Activated naive CD8-positive, alpha-beta T cell treated with anti-CD3 and anti-CD28 coated beads for 36 hours (primary cell): ENCODE results near the gene SMCO1. TPM values are rescaled to one million over a fixed set of nuclear protein-coding genes. Genes with fewer than 3 reads are reported as not detected.
"Not testable (repeated sequence)": the region's sequence is repeated elsewhere in the genome, so short reads cannot be mapped to it uniquely, and the experiment has no call there.

ENCODE experiments used
- DNase-seq: peaks from one replicate; pipeline ENCODE4 v3.0.0; 2021
- H3K27ac Mint-ChIP-seq: one replicate; pipeline ENCODE4 v1.8.0; 2022; ENCODE audit warnings: mild to moderate bottlenecking, moderate library complexity, mixed read lengths
- H3K27me3 Mint-ChIP-seq: one replicate; pipeline ENCODE4 v1.8.0; 2022; ENCODE audit warnings: mild to moderate bottlenecking, mixed read lengths
- H3K36me3 Mint-ChIP-seq: one replicate; pipeline ENCODE4 v1.8.0; 2021; ENCODE audit warnings: mild to moderate bottlenecking, mixed read lengths
- H3K4me1 Mint-ChIP-seq: one replicate; pipeline ENCODE4 v1.8.0; 2021; ENCODE audit warnings: mixed read lengths
- H3K4me3 Mint-ChIP-seq: one replicate; pipeline ENCODE4 v1.8.0; 2022; ENCODE audit warnings: mild to moderate bottlenecking, moderate library complexity, mixed read lengths
- H3K9me3 Mint-ChIP-seq: one replicate; pipeline ENCODE4 v1.8.0; 2022; ENCODE audit warnings: mixed read lengths
- total RNA-seq, 2 experiments: library from RNA; stranded (reverse); gene quantifications; one replicate each; pipeline ENCODE4 v1.2.3, GENCODE V29; 2021

The SMCO1 gene
- total RNA-seq, 2 experiments from 2014 or later: not detected

DNA sequence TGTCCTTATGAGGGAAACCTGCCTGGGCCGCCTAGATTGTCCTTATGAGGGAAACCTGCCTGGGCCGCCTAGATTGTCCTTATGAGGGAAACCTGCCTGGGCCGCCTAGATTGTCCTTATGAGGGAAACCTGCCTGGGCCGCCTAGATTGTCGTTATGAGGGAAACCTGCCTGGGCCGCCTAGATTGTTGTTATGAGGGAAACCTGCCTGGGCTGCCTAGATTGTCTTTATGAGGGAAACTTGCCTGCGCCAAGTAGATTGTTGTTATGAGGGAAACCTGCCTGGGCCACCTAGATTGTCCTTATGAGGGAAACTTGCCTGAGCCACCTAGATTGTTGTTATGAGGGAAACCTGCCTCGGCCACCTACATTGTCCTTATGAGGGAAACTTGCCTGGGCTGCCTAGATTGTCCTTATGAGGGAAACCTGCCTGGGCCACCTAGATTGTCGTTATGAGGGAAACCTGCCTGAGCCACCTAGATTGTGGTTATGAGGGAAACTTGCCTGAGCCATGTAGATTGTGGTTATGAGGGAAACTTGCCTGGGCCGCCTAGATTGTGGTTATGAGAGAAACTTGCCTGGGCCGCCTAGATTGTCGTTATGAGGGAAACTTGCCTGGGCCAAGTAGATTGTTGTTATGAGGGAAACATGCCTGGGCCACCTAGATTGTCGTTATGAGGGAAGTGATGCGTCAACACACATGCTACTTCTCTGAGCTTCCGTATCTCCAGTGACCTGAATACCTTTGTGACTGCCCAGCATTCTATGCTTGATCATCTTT is 3.3 kb downstream of the SMCO1 start:
- not testable (repeated sequence) for H3K4me3 Mint-ChIP-seq, H3K9me3 Mint-ChIP-seq, H3K4me1 Mint-ChIP-seq, H3K27me3 Mint-ChIP-seq, H3K36me3 Mint-ChIP-seq, H3K27ac Mint-ChIP-seq, DNase-seq

GRCh38 chr3:196511108-196511507 is 4.0 kb downstream of the SMCO1 start:
- not testable (repeated sequence) for H3K36me3 Mint-ChIP-seq, H3K27me3 Mint-ChIP-seq, H3K4me3 Mint-ChIP-seq, H3K9me3 Mint-ChIP-seq, H3K4me1 Mint-ChIP-seq, H3K27ac Mint-ChIP-seq, DNase-seq

DNA sequence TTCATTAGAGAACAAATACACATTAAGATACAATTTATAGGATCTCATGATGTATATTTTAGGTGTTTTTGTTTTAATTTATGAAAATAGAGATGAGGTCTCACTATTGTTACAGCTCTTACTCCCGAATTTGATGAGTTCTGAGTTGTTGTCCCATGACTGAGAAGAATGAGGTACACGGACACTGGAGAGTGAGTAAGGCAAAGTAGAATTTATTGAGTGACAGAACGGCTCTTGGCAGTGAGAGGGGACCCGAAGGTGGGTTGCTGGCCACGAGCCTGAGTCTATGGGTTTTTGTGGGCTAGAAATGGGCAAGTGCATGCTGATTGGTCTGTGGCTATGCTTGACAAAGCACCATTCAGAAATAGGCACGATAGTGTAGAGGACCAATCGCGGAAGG is 8.5 kb downstream of the SMCO1 start:
- peaks cover 3% of the 10 kb centered on the region for H3K4me1 Mint-ChIP-seq
- no peak for DNase-seq
- H3K4me3 Mint-ChIP-seq: no peak overlapping the region
- no peaks in the 10 kb centered on the region for H3K27me3 Mint-ChIP-seq
- H3K27ac Mint-ChIP-seq: no peak overlapping the region
- peaks cover 6% of the 10 kb centered on the region for H3K9me3 Mint-ChIP-seq
- H3K36me3 Mint-ChIP-seq: peaks cover 9% of the 10 kb centered on the region

GRCh38 chr3:196504556-196504955 is 10.6 kb downstream of the SMCO1 start:
- H3K4me3 Mint-ChIP-seq: no peak overlapping the region
- DNase-seq: no peak

GRCh38 chr3:196504077-196504398 is 11.1 kb downstream of the SMCO1 start:
- H3K9me3 Mint-ChIP-seq, H3K27me3 Mint-ChIP-seq, DNase-seq: not testable (repeated sequence)
- H3K36me3 Mint-ChIP-seq: peaks cover 30% of the 10 kb centered on the region
- peaks cover 23% of the 10 kb centered on the region for H3K4me1 Mint-ChIP-seq
- H3K4me3 Mint-ChIP-seq: peak overlapping the region; percentile 100
- peak overlapping the region; percentile 84 for H3K27ac Mint-ChIP-seq

More at GRCh38 chr3:196504556-196504955, 10.6 kb downstream of the SMCO1 start:
- H3K36me3 Mint-ChIP-seq: peaks cover 25% of the 10 kb centered on the region
- no peaks in the 10 kb centered on the region for H3K27me3 Mint-ChIP-seq
- no peak overlapping the region for H3K27ac Mint-ChIP-seq
- peaks cover 18% of the 10 kb centered on the region for H3K4me1 Mint-ChIP-seq
- H3K9me3 Mint-ChIP-seq: peaks cover 6% of the 10 kb centered on the region

DNA sequence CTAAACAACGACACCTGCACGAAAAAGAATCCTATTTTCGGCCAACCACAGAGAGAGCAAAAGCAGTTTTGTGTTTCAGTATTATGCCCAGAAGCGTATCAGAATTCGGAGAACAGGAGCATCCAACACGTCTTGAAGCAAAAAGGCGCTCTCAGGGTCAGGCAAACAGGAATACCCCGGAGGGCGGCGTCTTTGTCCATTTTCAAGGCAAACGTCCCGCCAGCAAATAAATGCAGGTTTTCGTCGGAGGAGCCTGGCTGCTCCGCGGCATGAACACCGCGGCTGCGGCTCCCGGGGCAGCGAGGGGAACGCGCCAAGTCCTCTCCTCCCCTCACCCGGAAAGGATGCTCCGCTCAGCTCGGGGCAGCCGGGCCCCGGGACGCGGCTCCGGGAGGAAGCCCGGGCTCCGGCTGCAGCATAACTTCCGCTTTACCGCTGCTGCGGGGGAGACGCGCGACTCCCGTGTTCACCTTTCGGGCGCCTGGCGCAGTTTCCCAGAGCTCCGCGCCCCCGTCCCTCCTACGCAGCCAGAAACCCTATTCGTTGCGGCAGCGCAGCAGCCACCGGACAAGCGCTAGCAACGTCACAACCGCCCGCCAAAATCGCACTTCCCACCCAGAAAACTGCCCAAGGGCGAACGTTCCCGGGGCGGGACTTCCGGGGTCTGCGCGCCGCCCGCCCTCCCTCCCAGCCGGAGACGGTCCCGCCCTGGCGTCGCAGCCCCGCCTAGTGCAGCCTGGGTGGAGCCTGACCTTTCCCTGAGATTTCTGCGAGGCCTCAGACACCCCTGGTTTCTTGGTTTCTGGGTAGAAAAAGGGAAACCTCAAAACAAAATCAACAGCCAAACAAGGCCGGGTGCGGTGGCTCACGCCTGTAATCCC is 11.7 kb downstream of the SMCO1 start, which contains the start of gene RNF168:
RNF168 (minus strand) TSS at position 573 of the 881 bp plus-strand sequence. CDS start 595 bp downstream, outside the sequence.
- Mint-ChIP-seq H3K27me3 (no peaks in the 10 kb centered on the region), H3K36me3 (peaks cover 34% of the 10 kb centered on the region), H3K4me3 (peak within 1 kb of the TSS; percentile 100), H3K4me1 (peaks cover 27% of the 10 kb centered on the region), H3K27ac (peak within 1 kb of the TSS; percentile 100), H3K9me3 (peaks cover 6% of the 10 kb centered on the region)
- peak; percentile 96 for DNase-seq

DNA sequence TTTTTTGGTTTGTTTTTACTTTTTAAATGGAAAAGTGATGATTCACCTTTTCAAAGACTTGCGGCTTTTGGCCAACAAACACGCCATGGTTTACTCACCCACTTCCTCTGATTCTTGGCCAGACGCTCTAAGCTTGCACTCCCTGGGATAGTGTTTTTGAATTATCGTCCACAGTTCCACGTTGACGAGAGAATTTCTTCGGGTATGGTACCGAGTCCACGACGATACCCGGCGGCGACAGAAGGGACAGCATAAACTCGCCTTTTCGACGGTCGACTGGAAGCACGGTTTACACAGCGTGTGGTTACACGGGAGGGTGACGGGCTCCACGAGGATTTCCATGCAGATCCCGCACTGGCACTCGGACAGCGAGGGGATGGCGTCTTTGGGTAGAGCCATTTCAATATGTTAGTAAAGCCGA is 12.4 kb downstream of the SMCO1 start:
- Mint-ChIP-seq H3K4me1 (peaks cover 31% of the 10 kb centered on the region), H3K4me3 (peak overlapping the region; percentile 100), H3K27me3 (no peaks in the 10 kb centered on the region), H3K36me3 (peaks cover 39% of the 10 kb centered on the region), H3K27ac (peak overlapping the region; percentile 100), H3K9me3 (peaks cover 6% of the 10 kb centered on the region)
- DNase-seq: peak; percentile 66

GRCh38 chr3:196501316-196502044 is 13.7 kb downstream of the SMCO1 start:
- Mint-ChIP-seq H3K9me3 (peaks cover 2% of the 10 kb centered on the region), H3K27me3 (no peaks in the 10 kb centered on the region), H3K27ac (peak overlapping the region; percentile 100), H3K4me3 (peak overlapping the region; percentile 100), H3K4me1 (peaks cover 33% of the 10 kb centered on the region), H3K36me3 (peaks cover 40% of the 10 kb centered on the region)
- peak; percentile 28 for DNase-seq

DNA sequence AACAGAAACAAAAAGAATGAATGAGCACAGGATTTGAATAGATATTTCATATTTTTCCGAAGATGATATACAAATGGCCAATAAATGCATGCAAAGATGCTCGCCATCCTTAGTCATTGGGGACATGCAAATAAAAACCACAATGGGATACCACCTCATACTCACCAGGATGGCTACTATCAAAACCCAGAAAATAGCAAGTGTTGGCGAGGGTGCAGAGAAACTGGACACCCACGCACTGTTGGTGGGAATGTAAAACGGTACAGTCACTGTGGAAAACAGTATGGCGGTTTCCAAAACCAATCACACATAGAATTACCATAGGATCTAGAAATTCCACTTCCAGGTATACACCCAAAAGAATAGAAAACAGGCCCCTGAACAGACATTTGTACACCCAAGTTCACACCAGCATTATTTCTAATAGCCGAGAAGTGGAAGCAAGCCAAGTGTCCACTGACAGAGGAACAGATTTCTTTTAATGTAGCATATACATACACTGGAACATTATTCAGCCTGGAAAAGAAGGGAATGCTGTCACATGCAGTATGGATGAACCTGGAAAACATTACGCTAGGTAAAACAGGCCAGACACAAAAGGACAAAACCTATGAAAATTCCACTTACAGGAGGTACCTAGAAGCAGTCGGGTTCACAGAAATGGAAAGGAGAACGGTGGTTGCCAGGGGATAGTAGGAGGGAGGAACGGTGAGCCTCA is 15.2 kb downstream of the SMCO1 start:
- no peak for DNase-seq
- no peaks in the 10 kb centered on the region for H3K27me3 Mint-ChIP-seq
- no peaks in the 10 kb centered on the region for H3K9me3 Mint-ChIP-seq
- peak overlapping the region; percentile 100 for H3K4me3 Mint-ChIP-seq
- H3K27ac Mint-ChIP-seq: peak overlapping the region; percentile 100
- peaks cover 42% of the 10 kb centered on the region for H3K4me1 Mint-ChIP-seq
- H3K36me3 Mint-ChIP-seq: peaks cover 51% of the 10 kb centered on the region

DNA sequence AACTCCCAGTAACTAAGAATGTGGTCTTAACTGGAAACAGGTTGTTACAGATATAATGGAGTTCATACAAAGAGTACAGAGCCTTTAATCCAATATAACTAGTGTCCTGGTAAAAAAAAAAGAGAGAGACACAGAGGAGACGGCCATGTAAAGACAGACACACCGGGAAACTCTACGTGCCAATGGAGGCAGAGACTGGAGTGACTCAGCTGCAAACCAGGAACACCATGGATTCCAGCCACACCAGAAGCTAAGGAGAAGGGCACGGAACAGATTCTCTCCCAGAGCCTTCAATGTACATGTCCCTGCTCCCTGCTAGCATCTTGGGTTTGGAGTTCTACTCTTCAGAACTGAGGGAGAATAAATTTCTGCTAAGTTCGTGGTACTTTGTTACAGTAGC is 16.1 kb downstream of the SMCO1 start:
- Mint-ChIP-seq H3K36me3 (peaks cover 53% of the 10 kb centered on the region), H3K4me3 (peak overlapping the region; percentile 25), H3K27me3 (no peaks in the 10 kb centered on the region), H3K27ac (no peak overlapping the region), H3K9me3 (no peaks in the 10 kb centered on the region), H3K4me1 (peaks cover 45% of the 10 kb centered on the region)
- DNase-seq: no peak

GRCh38 chr3:196498297-196498696 is 16.8 kb downstream of the SMCO1 start:
- Mint-ChIP-seq H3K4me3 (no peak overlapping the region), H3K9me3 (no peaks in the 10 kb centered on the region), H3K36me3 (peaks cover 54% of the 10 kb centered on the region), H3K4me1 (peaks cover 43% of the 10 kb centered on the region), H3K27me3 (no peaks in the 10 kb centered on the region), H3K27ac (no peak overlapping the region)
- no peak for DNase-seq

DNA sequence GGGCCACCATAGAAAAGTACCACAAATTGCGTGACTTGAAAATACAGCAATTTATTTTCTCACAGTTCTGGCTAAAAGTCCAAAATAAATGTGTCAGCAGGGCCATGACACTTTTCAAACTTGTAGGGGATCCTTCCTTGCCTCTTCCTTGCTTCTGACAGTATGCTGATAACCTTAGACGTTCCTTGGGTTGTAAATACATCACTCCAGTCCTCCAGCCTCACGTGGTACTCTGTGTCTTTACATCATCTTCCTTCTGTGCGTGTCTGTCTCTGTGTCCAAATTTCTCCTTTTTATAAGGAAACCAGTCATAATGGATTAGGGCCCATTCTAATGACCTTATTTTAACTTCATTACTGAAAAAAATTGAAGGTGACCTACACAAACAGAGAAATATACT is 19.0 kb downstream of the SMCO1 start:
- Mint-ChIP-seq H3K27me3 (no peaks in the 10 kb centered on the region), H3K36me3 (peaks cover 50% of the 10 kb centered on the region), H3K9me3 (no peaks in the 10 kb centered on the region), H3K4me3 (no peak overlapping the region), H3K4me1 (peaks cover 46% of the 10 kb centered on the region), H3K27ac (no peak overlapping the region)
- DNase-seq: no peak

GRCh38 chr3:196493292-196493691 is 21.9 kb downstream of the SMCO1 start:
- no peak overlapping the region for H3K4me3 Mint-ChIP-seq
- DNase-seq: no peak
- no peak overlapping the region for H3K27ac Mint-ChIP-seq
- H3K36me3 Mint-ChIP-seq: peaks cover 26% of the 10 kb centered on the region
- peaks cover 31% of the 10 kb centered on the region for H3K4me1 Mint-ChIP-seq
- H3K9me3 Mint-ChIP-seq: no peaks in the 10 kb centered on the region
- H3K27me3 Mint-ChIP-seq: no peaks in the 10 kb centered on the region

DNA sequence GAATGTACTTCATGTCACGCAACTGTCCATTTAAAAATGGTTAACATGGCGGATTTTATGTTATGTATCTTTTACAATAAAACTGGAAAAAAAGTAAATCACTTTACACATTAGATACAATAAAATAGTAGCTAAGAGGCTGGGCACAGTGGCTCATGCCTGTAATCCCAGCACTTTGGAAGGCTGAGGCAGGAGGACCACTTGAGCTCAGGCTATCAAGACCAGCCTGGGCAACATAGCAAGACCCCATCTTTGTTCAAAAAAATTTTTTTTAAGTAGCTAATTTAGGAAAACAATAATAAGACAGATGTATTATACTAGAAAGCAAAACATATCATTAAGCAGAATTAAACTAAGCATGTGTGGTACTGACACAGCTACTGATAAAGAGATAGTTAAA is 23.1 kb downstream of the SMCO1 start:
- Mint-ChIP-seq H3K27ac (no peak overlapping the region), H3K4me1 (peaks cover 27% of the 10 kb centered on the region), H3K9me3 (no peaks in the 10 kb centered on the region), H3K4me3 (no peak overlapping the region), H3K36me3 (peaks cover 23% of the 10 kb centered on the region), H3K27me3 (no peaks in the 10 kb centered on the region)
- DNase-seq: no peak
